ENCODE data around the gene TEK. TPM values are rescaled to one million over a fixed set of nuclear protein-coding genes. Genes with fewer than 3 reads are reported as not detected.

TEK gene
- total RNA-seq, 1 donor from 2014 or later = 2.3 TPM

GRCh38 chr9:27085456-27085855 is 23.6 kb upstream of the TEK start:
- Histone ChIP-seq H3K79me2 (ENCODE audit: insufficient read depth, low read length) (no peaks in the 10 kb centered on the region), H3K9me3 (ENCODE audit: insufficient read depth, low read depth, low read length) (no peaks in the 10 kb centered on the region), H3K36me3 (ENCODE audit: insufficient read depth, low read length) (no peaks in the 10 kb centered on the region), H3K27ac (ENCODE audit: low read depth, low read length) (no peak overlapping the region), H3K27me3 (ENCODE audit: insufficient read depth, low read length) (no peaks in the 10 kb centered on the region), H3K9ac (ENCODE audit: low read length) (no peak overlapping the region), H3K4me1 (ENCODE audit: insufficient read depth, low read length) (peaks cover 21% of the 10 kb centered on the region), H4K20me1 (ENCODE audit: insufficient read depth, low read length) (no peaks in the 10 kb centered on the region), H2AFZ (ENCODE audit: low read depth, low read length) (no peak overlapping the region), H3K4me2 (ENCODE audit: low read length) (no peak overlapping the region), H3K4me3 (ENCODE audit: insufficient read depth, low read depth, low read length) (no peak overlapping the region)
- no peak overlapping the region for H3K27ac Mint-ChIP-seq (ENCODE audit: unreplicated experiment)
- no peak for FAIRE-seq
- H3K36me3 Mint-ChIP-seq (ENCODE audit: low read depth, unreplicated experiment) = no peaks in the 10 kb centered on the region
- peak; percentile 78 for DNase-seq (ENCODE audit: low read depth)
- no peak for TF ChIP-seq EZH2 (IDR thresholded peaks at IDR 0.05; ENCODE audit: insufficient read depth, low read length)
- TF ChIP-seq CTCF (IDR thresholded peaks at IDR 0.05; ENCODE audit: insufficient read depth, low read depth, low read length) = no peak
- no peak overlapping the region for H3K4me3 Mint-ChIP-seq (ENCODE audit: unreplicated experiment)
- no peaks in the 10 kb centered on the region for H3K27me3 Mint-ChIP-seq (ENCODE audit: low read depth, unreplicated experiment)
- peaks cover 36% of the 10 kb centered on the region for H3K4me1 Mint-ChIP-seq (ENCODE audit: low read depth, unreplicated experiment)
- H3K9me3 Mint-ChIP-seq (ENCODE audit: unreplicated experiment) = no peaks in the 10 kb centered on the region

GRCh38 chr9:27086818-27087680 is 22.0 kb upstream of the TEK start:
- Histone ChIP-seq H3K9ac (ENCODE audit: low read length) (peak overlapping the region; percentile 67), H3K4me3 (ENCODE audit: insufficient read depth, low read depth, low read length) (no peak overlapping the region), H3K4me2 (ENCODE audit: low read length) (peak overlapping the region; percentile 72), H3K27ac (ENCODE audit: low read depth, low read length) (peak overlapping the region; percentile 74), H4K20me1 (ENCODE audit: insufficient read depth, low read length) (no peaks in the 10 kb centered on the region), H3K36me3 (ENCODE audit: insufficient read depth, low read length) (no peaks in the 10 kb centered on the region), H3K27me3 (ENCODE audit: insufficient read depth, low read length) (no peaks in the 10 kb centered on the region), H3K79me2 (ENCODE audit: insufficient read depth, low read length) (no peaks in the 10 kb centered on the region), H3K4me1 (ENCODE audit: insufficient read depth, low read length) (peaks cover 21% of the 10 kb centered on the region), H2AFZ (ENCODE audit: low read depth, low read length) (no peak overlapping the region), H3K9me3 (ENCODE audit: insufficient read depth, low read depth, low read length) (no peaks in the 10 kb centered on the region)
- H3K27me3 Mint-ChIP-seq (ENCODE audit: low read depth, unreplicated experiment) = no peaks in the 10 kb centered on the region
- H3K27ac Mint-ChIP-seq (ENCODE audit: unreplicated experiment) = peak overlapping the region; percentile 94
- H3K36me3 Mint-ChIP-seq (ENCODE audit: low read depth, unreplicated experiment) = no peaks in the 10 kb centered on the region
- H3K9me3 Mint-ChIP-seq (ENCODE audit: unreplicated experiment) = no peaks in the 10 kb centered on the region
- TF ChIP-seq EZH2 (IDR thresholded peaks at IDR 0.05; ENCODE audit: insufficient read depth, low read length) (no peak), CTCF (IDR thresholded peaks at IDR 0.05; ENCODE audit: insufficient read depth, low read depth, low read length) (no peak)
- DNase-seq (ENCODE audit: low read depth) (peak; percentile 83), FAIRE-seq (peak; percentile 87)
- H3K4me3 Mint-ChIP-seq (ENCODE audit: unreplicated experiment) = no peak overlapping the region
- H3K4me1 Mint-ChIP-seq (ENCODE audit: low read depth, unreplicated experiment) = peaks cover 37% of the 10 kb centered on the region

- Histone ChIP-seq H3K9ac (ENCODE audit: low read length) (peak overlapping the region; percentile 32), H3K27ac (ENCODE audit: low read depth, low read length) (peak overlapping the region; percentile 53), H3K4me3 (ENCODE audit: insufficient read depth, low read depth, low read length) (no peak overlapping the region), H3K36me3 (ENCODE audit: insufficient read depth, low read length) (no peaks in the 10 kb centered on the region), H3K9me3 (ENCODE audit: insufficient read depth, low read depth, low read length) (no peaks in the 10 kb centered on the region), H3K4me2 (ENCODE audit: low read length) (peak overlapping the region; percentile 47), H3K4me1 (ENCODE audit: insufficient read depth, low read length) (peaks cover 22% of the 10 kb centered on the region), H2AFZ (ENCODE audit: low read depth, low read length) (no peak overlapping the region), H3K79me2 (ENCODE audit: insufficient read depth, low read length) (no peaks in the 10 kb centered on the region), H3K27me3 (ENCODE audit: insufficient read depth, low read length) (no peaks in the 10 kb centered on the region), H4K20me1 (ENCODE audit: insufficient read depth, low read length) (no peaks in the 10 kb centered on the region)
- no peaks in the 10 kb centered on the region for H3K27me3 Mint-ChIP-seq (ENCODE audit: low read depth, unreplicated experiment)
- peak overlapping the region; percentile 95 for H3K27ac Mint-ChIP-seq (ENCODE audit: unreplicated experiment)
- peaks cover 43% of the 10 kb centered on the region for H3K4me1 Mint-ChIP-seq (ENCODE audit: low read depth, unreplicated experiment)
- DNase-seq (ENCODE audit: low read depth) (peak; percentile 87), FAIRE-seq (peak; percentile 17)
- no peaks in the 10 kb centered on the region for H3K36me3 Mint-ChIP-seq (ENCODE audit: low read depth, unreplicated experiment)
- no peak overlapping the region for H3K4me3 Mint-ChIP-seq (ENCODE audit: unreplicated experiment)
- H3K9me3 Mint-ChIP-seq (ENCODE audit: unreplicated experiment) = no peaks in the 10 kb centered on the region
- TF ChIP-seq CTCF (IDR thresholded peaks at IDR 0.05; ENCODE audit: insufficient read depth, low read depth, low read length) = no peak
- no peak for TF ChIP-seq EZH2 (IDR thresholded peaks at IDR 0.05; ENCODE audit: insufficient read depth, low read length)
Measured at GRCh38 chr9:27088981-27089380, 20.0 kb upstream of the TEK start.
